ENCODE measurements around the gene CTU2.

The CTU2 gene

DNA sequence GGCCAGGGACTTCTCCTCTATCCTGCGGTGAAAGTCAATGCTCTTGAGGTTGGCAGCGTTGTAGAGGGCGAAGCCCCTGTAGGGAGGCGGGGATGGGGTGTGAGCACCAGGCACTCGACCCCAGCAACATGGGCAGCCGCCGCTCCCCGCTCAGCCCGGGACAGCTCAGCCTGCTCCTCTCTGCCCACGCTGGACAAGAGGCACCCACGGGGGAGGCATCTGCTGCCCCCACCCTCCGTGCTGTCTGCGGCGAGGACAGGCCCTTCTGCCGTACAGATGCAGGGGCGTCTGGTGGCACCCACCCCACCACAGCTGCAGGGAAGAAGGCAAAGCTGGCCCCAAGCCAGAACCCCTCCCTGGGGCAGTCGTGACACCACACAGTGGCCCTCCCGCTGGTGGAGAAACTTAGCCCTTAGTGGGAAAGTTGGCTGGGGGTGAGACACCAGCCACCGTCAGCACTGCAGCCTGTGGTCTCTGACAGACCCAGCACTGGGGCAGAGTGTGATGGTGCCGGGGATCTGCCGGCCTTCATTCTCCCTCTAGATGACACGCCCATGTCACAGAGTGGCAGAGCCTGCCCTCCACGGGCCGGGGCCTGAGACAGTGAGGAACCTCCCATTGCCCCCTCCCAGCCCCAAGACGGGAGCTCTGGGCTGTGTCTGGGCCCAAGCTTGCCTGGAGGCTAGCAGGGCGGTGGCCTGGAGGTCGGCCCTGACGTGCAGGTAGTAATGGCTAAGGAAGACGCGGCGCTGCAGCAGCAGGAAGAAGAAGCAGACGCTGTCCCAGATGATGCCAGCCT lies 19.5 kb downstream of the CTU2 start:
- Mint-ChIP-seq H3K4me3 (no peak overlapping the region), H3K4me1 (peaks cover 4% of the 10 kb centered on the region), H3K9me3 (no peaks in the 10 kb centered on the region), H3K36me3 (ENCODE audit: low read depth) (no peaks in the 10 kb centered on the region), H3K27ac (no peak overlapping the region), H3K27me3 (ENCODE audit: low read depth) (no peaks in the 10 kb centered on the region)
- TF ChIP-seq, protein P1, sequence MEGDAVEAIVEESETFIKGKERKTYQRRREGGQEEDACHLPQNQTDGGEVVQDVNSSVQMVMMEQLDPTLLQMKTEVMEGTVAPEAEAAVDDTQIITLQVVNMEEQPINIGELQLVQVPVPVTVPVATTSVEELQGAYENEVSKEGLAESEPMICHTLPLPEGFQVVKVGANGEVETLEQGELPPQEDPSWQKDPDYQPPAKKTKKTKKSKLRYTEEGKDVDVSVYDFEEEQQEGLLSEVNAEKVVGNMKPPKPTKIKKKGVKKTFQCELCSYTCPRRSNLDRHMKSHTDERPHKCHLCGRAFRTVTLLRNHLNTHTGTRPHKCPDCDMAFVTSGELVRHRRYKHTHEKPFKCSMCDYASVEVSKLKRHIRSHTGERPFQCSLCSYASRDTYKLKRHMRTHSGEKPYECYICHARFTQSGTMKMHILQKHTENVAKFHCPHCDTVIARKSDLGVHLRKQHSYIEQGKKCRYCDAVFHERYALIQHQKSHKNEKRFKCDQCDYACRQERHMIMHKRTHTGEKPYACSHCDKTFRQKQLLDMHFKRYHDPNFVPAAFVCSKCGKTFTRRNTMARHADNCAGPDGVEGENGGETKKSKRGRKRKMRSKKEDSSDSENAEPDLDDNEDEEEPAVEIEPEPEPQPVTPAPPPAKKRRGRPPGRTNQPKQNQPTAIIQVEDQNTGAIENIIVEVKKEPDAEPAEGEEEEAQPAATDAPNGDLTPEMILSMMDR (IDR thresholded peaks at IDR 0.05; ENCODE audit: unreplicated experiment in 3 of 3): no peak

DNA sequence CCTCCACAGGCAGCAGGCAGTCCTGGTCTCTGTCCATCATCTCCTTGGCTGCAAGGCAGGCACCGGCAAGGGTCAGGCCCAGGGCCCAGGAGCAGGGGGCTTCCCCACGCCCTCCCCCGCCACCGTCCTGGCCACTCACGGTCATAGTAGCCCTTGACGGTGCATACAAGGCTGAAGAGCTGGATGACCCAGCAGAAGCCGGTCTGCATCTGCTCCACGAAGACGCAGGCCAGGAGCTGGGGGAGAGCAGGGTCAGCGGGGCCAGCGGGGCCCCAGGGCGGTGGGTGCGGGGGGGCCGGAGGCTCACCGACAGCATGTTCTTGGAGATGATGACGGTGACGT lies 20.1 kb downstream of the CTU2 start:
- no peak overlapping the region for H3K27ac Mint-ChIP-seq
- peaks cover 9% of the 10 kb centered on the region for H3K4me1 Mint-ChIP-seq
- H3K27me3 Mint-ChIP-seq (ENCODE audit: low read depth): no peaks in the 10 kb centered on the region
- H3K4me3 Mint-ChIP-seq: no peak overlapping the region
- no peaks in the 10 kb centered on the region for H3K36me3 Mint-ChIP-seq (ENCODE audit: low read depth)
- TF ChIP-seq, protein P1 (IDR thresholded peaks at IDR 0.05; ENCODE audit: unreplicated experiment in 3 of 3): no peak
- H3K9me3 Mint-ChIP-seq: no peaks in the 10 kb centered on the region

DNA sequence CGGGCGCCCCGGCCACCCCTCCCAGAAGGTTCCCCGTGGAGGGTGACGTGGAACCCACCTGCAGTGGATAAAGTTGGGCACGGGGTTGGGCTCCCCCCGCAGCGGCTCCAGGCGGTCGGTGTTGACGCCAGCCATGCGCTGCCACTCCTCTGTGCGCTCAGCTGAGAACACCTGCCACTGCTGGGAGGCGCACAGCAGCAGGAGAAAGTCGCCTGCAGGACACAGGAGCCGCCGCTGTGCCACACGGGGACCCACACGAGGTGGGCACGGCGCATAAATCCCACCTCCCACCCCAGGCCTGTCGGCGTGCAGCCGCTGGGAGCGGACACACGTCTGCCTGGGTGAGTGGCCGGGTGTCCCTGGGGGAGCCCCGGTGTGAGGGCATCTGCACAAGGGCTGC lies 20.7 kb downstream of the CTU2 start:
- no peaks in the 10 kb centered on the region for H3K36me3 Mint-ChIP-seq (ENCODE audit: low read depth)

DNA sequence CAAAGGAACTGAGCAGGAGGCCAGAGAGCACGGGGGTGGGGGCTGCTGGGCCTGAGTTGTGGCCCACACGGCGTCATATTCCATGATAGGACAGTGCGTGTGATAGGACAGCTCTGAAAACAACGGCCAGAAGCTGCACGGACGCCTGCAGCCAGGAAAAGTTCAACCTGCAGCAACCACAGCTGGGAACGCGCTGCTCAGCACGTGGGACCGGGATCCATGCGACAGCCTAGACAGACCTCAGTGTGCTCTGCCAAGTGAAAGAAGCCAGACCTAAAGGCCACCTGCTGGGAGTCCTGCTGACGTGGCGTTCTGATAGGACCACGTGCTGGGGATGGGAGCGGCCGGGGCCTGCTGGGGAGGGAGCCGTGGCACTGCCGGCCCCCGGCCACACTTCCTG lies 21.6 kb downstream of the CTU2 start:
- Mint-ChIP-seq H3K27ac (no peak overlapping the region), H3K27me3 (ENCODE audit: low read depth) (no peaks in the 10 kb centered on the region)

More for the DNA sequence above, 20.7 kb downstream of the CTU2 start:
- peaks cover 10% of the 10 kb centered on the region for H3K4me1 Mint-ChIP-seq
- TF ChIP-seq, protein P1 (IDR thresholded peaks at IDR 0.05; ENCODE audit: unreplicated experiment in 3 of 3): no peak
- no peak overlapping the region for H3K4me3 Mint-ChIP-seq
- no peaks in the 10 kb centered on the region for H3K27me3 Mint-ChIP-seq (ENCODE audit: low read depth)
- H3K9me3 Mint-ChIP-seq: no peaks in the 10 kb centered on the region
- no peak overlapping the region for H3K27ac Mint-ChIP-seq

DNA sequence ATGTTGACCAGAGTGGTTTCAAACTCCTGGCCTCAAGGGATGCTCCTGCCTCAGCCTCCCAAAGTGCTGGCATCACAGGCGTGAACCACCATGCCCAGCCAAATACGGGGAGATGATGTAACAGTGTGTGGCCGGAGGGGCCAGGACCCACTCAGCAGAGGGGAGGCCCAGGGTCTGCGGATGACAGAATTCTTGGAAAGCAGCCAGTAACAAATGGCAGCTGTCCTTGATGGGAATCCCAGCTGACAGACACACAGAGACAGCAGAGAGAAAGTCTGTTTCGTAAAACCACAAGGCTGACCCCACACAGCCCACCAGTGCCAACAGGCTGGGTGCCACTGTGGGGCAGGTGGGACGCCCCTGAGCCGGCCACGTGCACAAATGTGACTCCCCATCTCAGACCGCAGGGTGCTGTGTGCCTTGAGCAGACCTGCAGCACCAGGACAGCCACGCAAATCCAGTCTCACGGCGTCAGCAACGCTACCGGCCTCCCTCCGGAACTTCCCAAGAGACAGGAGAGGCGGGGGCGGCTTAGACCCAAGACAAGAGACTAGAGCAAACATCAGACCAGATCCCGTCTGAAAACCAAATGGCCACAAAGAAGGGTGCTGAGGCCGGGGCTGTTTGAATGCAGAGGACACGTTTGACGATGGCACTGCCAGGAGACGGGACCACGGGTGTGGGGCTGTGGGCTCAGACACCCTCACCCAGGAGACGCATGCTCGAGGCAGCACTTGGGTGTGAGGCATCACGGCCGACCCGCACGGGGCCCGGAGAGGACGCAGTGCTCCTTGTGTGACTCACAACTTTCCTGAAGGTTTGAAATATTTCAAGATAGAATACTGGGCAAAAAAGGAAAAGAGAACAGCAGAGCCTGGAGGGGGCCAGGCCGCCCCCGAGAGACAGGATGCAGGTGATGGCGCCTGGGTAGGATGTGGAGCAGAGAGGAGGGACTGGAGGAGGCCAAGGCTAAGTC lies 24.6 kb downstream of the CTU2 start:
- no peaks in the 10 kb centered on the region for H3K36me3 Mint-ChIP-seq (ENCODE audit: low read depth)
- TF ChIP-seq, protein P1 (IDR thresholded peaks at IDR 0.05; ENCODE audit: unreplicated experiment in 3 of 3): no peak
- H3K4me3 Mint-ChIP-seq: no peak overlapping the region
- H3K4me1 Mint-ChIP-seq: peaks cover 10% of the 10 kb centered on the region
- no peaks in the 10 kb centered on the region for H3K9me3 Mint-ChIP-seq
- no peaks in the 10 kb centered on the region for H3K27me3 Mint-ChIP-seq (ENCODE audit: low read depth)
- peak overlapping the region in 2 of 3 experiments; percentile 22 to 76 for H3K27ac Mint-ChIP-seq

More for the DNA sequence above, 21.6 kb downstream of the CTU2 start:
- TF ChIP-seq, protein P1 (IDR thresholded peaks at IDR 0.05; ENCODE audit: unreplicated experiment in 3 of 3): no peak
- Mint-ChIP-seq H3K9me3 (no peaks in the 10 kb centered on the region), H3K4me3 (no peak overlapping the region), H3K4me1 (peaks cover 10% of the 10 kb centered on the region), H3K36me3 (ENCODE audit: low read depth) (no peaks in the 10 kb centered on the region)

Measured in nephron (organoid).